NCI-H460 (cell line): ENCODE measurements around the gene LCE1A. TPM values are rescaled to one million over a fixed set of nuclear protein-coding genes. Genes with fewer than 3 reads are reported as not detected.

Experiments used
- DNase-seq: peaks from one replicate; pipeline ENCODE4 v3.0.0-alpha.2; 2016; ENCODE audit warnings: low read depth; ENCODE audit errors: extremely low read depth
- total RNA-seq: library from RNA; depleted of rRNA; stranded (reverse); fragments of >200 nt; shearing (Covaris generic); gene quantifications from 2 replicates; pipeline ENCODE4 v1.2.3, GENCODE V29; 2014; rRNA removed

The LCE1A gene
- total RNA-seq, 1 experiment from 2014 or later = not detected

DNA sequence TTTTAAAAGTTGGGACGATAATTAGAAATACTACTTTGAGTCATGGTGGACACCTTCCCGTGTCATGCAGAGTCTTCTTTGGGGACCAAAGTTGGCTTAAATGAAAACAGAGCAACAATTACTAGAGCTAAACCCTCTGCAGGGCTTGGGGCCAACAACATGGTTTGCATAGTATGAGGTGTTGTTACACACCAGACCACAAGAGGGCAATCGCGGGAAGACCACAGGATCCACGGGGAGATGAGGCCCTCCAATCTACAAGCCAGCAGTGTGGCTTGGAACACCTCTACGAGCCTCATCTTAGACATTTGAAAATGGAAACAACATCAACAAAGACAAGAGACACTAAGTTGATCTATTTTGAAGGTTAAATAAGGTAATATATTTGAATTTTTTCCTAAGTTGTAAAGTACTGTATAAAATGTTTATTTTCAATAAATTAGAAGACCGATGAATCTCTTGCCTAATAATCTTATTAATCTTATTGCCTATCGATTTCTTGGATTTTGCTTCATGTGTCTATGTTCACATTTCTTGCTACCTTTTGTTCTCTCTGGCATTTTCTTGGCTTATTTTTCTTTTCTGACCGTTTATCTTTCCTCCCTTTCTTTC lies 42.6 kb downstream of the LCE1A start:
- DNase-seq = peak; percentile 80

DNA sequence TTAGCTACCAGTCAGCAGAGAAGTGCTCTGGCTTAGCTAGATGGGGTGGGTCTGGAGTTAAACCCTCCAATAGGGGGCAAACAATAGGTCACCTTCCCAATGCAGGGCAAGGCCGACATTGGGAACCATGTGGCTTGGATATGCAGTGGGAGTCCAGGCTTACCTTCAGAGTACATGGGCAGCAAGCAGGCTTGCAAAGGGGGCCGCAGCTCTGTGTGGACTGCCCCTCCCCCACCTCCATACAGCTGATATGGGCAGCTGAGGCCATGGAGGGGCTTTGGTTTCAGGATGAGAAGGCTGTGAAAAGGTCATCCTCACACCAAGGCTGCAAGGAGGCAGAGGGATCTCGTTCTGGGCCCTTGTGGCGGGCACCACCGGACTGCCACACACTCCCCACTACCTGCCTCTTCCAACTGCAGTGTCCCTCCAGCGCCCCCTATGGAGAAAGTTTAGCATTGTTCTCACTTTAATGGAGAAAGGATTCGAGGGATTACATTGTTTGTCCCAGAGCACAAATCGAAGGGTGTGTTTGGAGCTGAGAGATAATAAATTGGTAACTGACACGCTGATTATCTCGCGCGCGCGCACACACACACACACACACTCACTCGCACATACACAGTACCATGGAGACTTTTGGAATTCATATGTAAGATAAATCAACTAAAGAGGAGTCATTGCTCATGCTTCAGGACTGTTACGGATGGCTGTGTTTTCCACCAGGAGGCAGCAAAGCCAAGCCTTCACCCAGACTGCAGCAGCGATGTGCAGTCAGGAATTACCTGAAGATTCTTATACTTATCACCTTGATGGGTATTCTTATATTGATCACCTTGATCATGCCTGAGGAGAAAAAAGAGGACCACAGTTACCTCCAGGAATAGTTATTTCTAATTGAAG lies 43.8 kb downstream of the LCE1A start:
- peak; percentile 33 for DNase-seq

GRCh38 chr1:152871731-152872126 lies 44.5 kb downstream of the LCE1A start:
- DNase-seq = no peak

- DNase-seq = no peak
Measured at GRCh38 chr1:152873495-152873894, 46.2 kb downstream of the LCE1A start.

GRCh38 chr1:152876827-152877226 lies 49.6 kb downstream of the LCE1A start:
- no peak for DNase-seq

Other genes with a start within 250 kb of the LCE1A start
- not detected in 2 replicates for gene LCE3D, start 247.0 kb upstream of the LCE1A start, total RNA-seq
- gene LCE3C, start 227.2 kb upstream of the LCE1A start, total RNA-seq = not detected in 2 replicates
- gene LCE3B, start 213.7 kb upstream of the LCE1A start, total RNA-seq = not detected in 2 replicates
- gene LCE3A, start 204.4 kb upstream of the LCE1A start, total RNA-seq = not detected in 2 replicates
- not detected in 2 replicates for gene LCE2D, start 164.1 kb upstream of the LCE1A start, total RNA-seq
- not detected in 2 replicates for gene LCE2C, start 152.2 kb upstream of the LCE1A start, total RNA-seq
- gene LCE2B, start 141.3 kb upstream of the LCE1A start, total RNA-seq = not detected in 2 replicates
- gene LCE2A, start 129.1 kb upstream of the LCE1A start, total RNA-seq = not detected in 2 replicates
- not detected in 2 replicates for gene LCE4A, start 119.3 kb upstream of the LCE1A start, total RNA-seq
- not detected in 2 replicates for gene KPRP, start 69.4 kb upstream of the LCE1A start, total RNA-seq
- gene LCE1F, start 52.3 kb upstream of the LCE1A start, total RNA-seq = not detected in 2 replicates
- not detected in 2 replicates for gene LCE1E, start 41.2 kb upstream of the LCE1A start, total RNA-seq
- gene LCE1D, start 30.8 kb upstream of the LCE1A start, total RNA-seq = not detected in 2 replicates
- gene LCE1C, start 20.8 kb upstream of the LCE1A start, total RNA-seq = not detected in 2 replicates
- not detected in 2 replicates for gene LCE1B, start 15.5 kb upstream of the LCE1A start, total RNA-seq
- not detected in 2 replicates for gene LCE6A, start 15.4 kb downstream of the LCE1A start, total RNA-seq
- gene LCE7A, start 32.5 kb downstream of the LCE1A start, total RNA-seq = not detected in 2 replicates
- not detected in 2 replicates for gene SMCP, start 50.8 kb downstream of the LCE1A start, total RNA-seq
- not detected in 2 replicates for gene IVL, start 81.1 kb downstream of the LCE1A start, total RNA-seq
- gene SPRR5, start 119.7 kb downstream of the LCE1A start, total RNA-seq = not detected in 2 replicates
- not detected in 2 replicates for gene SPRR4, start 143.2 kb downstream of the LCE1A start, total RNA-seq
- gene SPRR1A, start 156.6 kb downstream of the LCE1A start, total RNA-seq = not detected in 2 replicates
- gene SPRR3, start 174.3 kb downstream of the LCE1A start, total RNA-seq = not detected in 2 replicates
- not detected in 2 replicates for gene SPRR1B, start 203.7 kb downstream of the LCE1A start, total RNA-seq
- gene SPRR2D, start 213.6 kb downstream of the LCE1A start, total RNA-seq = not detected in 2 replicates
- not detected in 2 replicates for gene SPRR2A, start 230.0 kb downstream of the LCE1A start, total RNA-seq
- not detected in 2 replicates for gene SPRR2B, start 244.1 kb downstream of the LCE1A start, total RNA-seq